SH-SY5Y (cell line): ENCODE measurements around the gene RAB30.

Source experiments
- GATA2 ChIP-seq: IDR thresholded peaks from 2 replicates; pipeline ENCODE4 v1.6.1; 2011; ENCODE audit warnings: mild to moderate bottlenecking, low read depth, low read length
- GATA3 ChIP-seq: IDR thresholded peaks from 2 replicates; pipeline ENCODE4 v1.6.1; 2011; ENCODE audit warnings: low read depth, mild to moderate bottlenecking, low read length, moderate library complexity

DNA sequence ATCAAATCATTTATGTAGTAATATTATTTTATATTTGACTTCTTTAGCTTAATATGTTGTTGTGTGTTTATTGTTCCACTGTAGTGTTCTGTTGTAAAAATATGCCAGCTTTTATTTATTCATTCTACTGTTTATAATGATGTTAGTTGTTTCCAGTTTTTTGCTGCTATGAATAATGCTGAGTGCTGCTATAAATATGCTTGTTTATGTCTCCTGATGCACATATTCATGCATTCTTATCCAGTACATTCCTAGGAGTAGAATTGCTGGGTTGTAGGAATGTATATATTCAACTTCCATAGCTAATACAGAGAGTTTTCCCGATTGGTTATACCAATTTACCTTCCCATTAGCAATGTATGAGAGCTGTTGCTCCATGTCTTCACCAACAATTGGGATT, 33.5 kb upstream of the RAB30 start:
- no peak for TF ChIP-seq GATA3
- no peak for TF ChIP-seq GATA2
